ENCODE measurements around the gene CMC4.

CMC4 gene

DNA sequence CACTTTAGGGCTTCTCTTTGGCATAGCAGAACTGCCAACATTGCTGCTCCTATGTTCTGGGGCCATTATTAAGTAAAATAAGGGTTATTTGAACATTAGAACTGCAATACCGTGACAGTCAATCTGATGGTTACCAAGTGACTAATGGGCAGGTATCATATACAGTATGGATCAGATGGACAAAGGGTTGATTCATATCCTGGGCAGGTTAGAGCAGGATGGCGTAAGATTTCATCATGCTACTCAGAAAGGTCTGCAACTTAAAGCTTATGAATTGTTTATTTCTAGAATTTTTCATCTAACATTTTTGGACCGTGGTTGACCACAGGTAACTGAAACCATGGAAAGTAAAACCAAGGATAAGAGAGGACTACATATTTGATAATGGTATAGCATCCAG is 41.2 kb upstream of the CMC4 start:
- Histone ChIP-seq H3K9me3 (ENCODE audit: low read length) (no peaks in the 10 kb centered on the region), H4K20me1 (ENCODE audit: insufficient read depth, low read length) (no peaks in the 10 kb centered on the region), H3K4me3 (ENCODE audit: low read depth, low read length, poor library complexity, severe bottlenecking) (no peak overlapping the region), H3K4me2 (ENCODE audit: low read length) (no peak overlapping the region), H3K9ac (ENCODE audit: low read length) (no peak overlapping the region), H3K27me3 (ENCODE audit: insufficient read depth, low read length) (no peaks in the 10 kb centered on the region), H3K4me1 (ENCODE audit: insufficient read depth, low read length, severe bottlenecking) (no peaks in the 10 kb centered on the region), H3K36me3 (ENCODE audit: insufficient read depth, low read length) (peaks cover 21% of the 10 kb centered on the region), H3K9me2 (ENCODE audit: low read depth, low read length) (no peaks in the 10 kb centered on the region), H3K79me2 (ENCODE audit: insufficient read depth, low read length) (no peaks in the 10 kb centered on the region), H3K27ac (ENCODE audit: low read depth, low read length, poor library complexity, severe bottlenecking) (no peak overlapping the region), H3F3A (ENCODE audit: insufficient read depth, low read length) (no peaks in the 10 kb centered on the region), H2AFZ (ENCODE audit: low read length) (no peak overlapping the region)
- TF ChIP-seq CTCF (IDR thresholded peaks at IDR 0.05; ENCODE audit: low read length): no peak
- no peak for TF ChIP-seq EZH2 (IDR thresholded peaks at IDR 0.05; ENCODE audit: borderline replicate concordance, low read length)

GRCh38 chrX:155108427-155108826 is 37.5 kb upstream of the CMC4 start:
- Histone ChIP-seq H3F3A (ENCODE audit: insufficient read depth, low read length) (no peaks in the 10 kb centered on the region), H3K9me3 (ENCODE audit: low read length) (no peaks in the 10 kb centered on the region), H2AFZ (ENCODE audit: low read length) (no peak overlapping the region), H3K4me3 (ENCODE audit: low read depth, low read length, poor library complexity, severe bottlenecking) (no peak overlapping the region), H3K9me2 (ENCODE audit: low read depth, low read length) (no peaks in the 10 kb centered on the region), H3K36me3 (ENCODE audit: insufficient read depth, low read length) (peaks cover 21% of the 10 kb centered on the region), H4K20me1 (ENCODE audit: insufficient read depth, low read length) (no peaks in the 10 kb centered on the region), H3K27me3 (ENCODE audit: insufficient read depth, low read length) (no peaks in the 10 kb centered on the region), H3K9ac (ENCODE audit: low read length) (no peak overlapping the region), H3K27ac (ENCODE audit: low read depth, low read length, poor library complexity, severe bottlenecking) (no peak overlapping the region), H3K79me2 (ENCODE audit: insufficient read depth, low read length) (no peaks in the 10 kb centered on the region), H3K4me1 (ENCODE audit: insufficient read depth, low read length, severe bottlenecking) (no peaks in the 10 kb centered on the region), H3K4me2 (ENCODE audit: low read length) (no peak overlapping the region)
- TF ChIP-seq CTCF (IDR thresholded peaks at IDR 0.05; ENCODE audit: low read length): no peak

GRCh38 chrX:155105919-155106318 is 35.0 kb upstream of the CMC4 start:
- no peak overlapping the region for H3K4me2 ChIP-seq (ENCODE audit: low read length)
- no peaks in the 10 kb centered on the region for H3K4me1 ChIP-seq (ENCODE audit: insufficient read depth, low read length, severe bottlenecking)
- no peak overlapping the region for H3K27ac ChIP-seq (ENCODE audit: low read depth, low read length, poor library complexity, severe bottlenecking)
- H3K4me3 ChIP-seq (ENCODE audit: low read depth, low read length, poor library complexity, severe bottlenecking): no peak overlapping the region
- no peaks in the 10 kb centered on the region for H3K9me2 ChIP-seq (ENCODE audit: low read depth, low read length)
- no peak overlapping the region for H3K9ac ChIP-seq (ENCODE audit: low read length)
- H2AFZ ChIP-seq (ENCODE audit: low read length): no peak overlapping the region
- TF ChIP-seq CTCF (IDR thresholded peaks at IDR 0.05; ENCODE audit: low read length): no peak
- no peak for TF ChIP-seq EZH2 (IDR thresholded peaks at IDR 0.05; ENCODE audit: borderline replicate concordance, low read length)
- H3K79me2 ChIP-seq (ENCODE audit: insufficient read depth, low read length): no peaks in the 10 kb centered on the region
- H3K27me3 ChIP-seq (ENCODE audit: insufficient read depth, low read length): no peaks in the 10 kb centered on the region
- H3K9me3 ChIP-seq (ENCODE audit: low read length): no peaks in the 10 kb centered on the region
- H3F3A ChIP-seq (ENCODE audit: insufficient read depth, low read length): no peaks in the 10 kb centered on the region
- H3K36me3 ChIP-seq (ENCODE audit: insufficient read depth, low read length): peaks cover 14% of the 10 kb centered on the region
- H4K20me1 ChIP-seq (ENCODE audit: insufficient read depth, low read length): no peaks in the 10 kb centered on the region
